K562 (cell line): Measurements from ENCODE around the gene HBG1. TPM values are rescaled to one million over a fixed set of nuclear protein-coding genes. Genes with fewer than 3 reads are reported as not detected.
A peak's percentile ranks its signal among the peaks of the same experiment; 100 is the strongest.

Source experiments
- ADNP ChIP-seq: fragments of 200-800 bp; sonication (Bioruptor generic); IDR thresholded peaks from 2 replicates; pipeline ENCODE4 v1.6.1; 2016; ENCODE audit warnings: missing genetic modification characterization, missing compliant biosample characterization
- ARNT ChIP-seq, 2 experiments: fragments of 450-650 bp; IDR thresholded peaks; 2 replicates each; pipeline ENCODE4 v1.6.1; 2016; ENCODE audit warnings: mild to moderate bottlenecking in 1 of 2
- ATF4 ChIP-seq: fragments of 450-650 bp; formaldehyde crosslinking; IDR thresholded peaks from 2 replicates; pipeline ENCODE4 v1.4.0; 2022; ENCODE audit warnings: mild to moderate bottlenecking, moderate library complexity
- BRCA1 ChIP-seq, 2 experiments: fragments of 450-650 bp in 1 of 2; sonication (generic) in 1 of 2; formaldehyde crosslinking in 1 of 2; IDR thresholded peaks; 2 replicates each; pipeline versions ENCODE4 v1.5.0 to v1.6.1; 2017 to 2020; ENCODE audit warnings: mild to moderate bottlenecking in 1 of 2, missing genetic modification reagents in 1 of 2
- BRF1 ChIP-seq: IDR thresholded peaks from 3 replicates; pipeline ENCODE4 v1.6.1; 2011; ENCODE audit warnings: borderline replicate concordance, mild to moderate bottlenecking; ENCODE audit not compliant: insufficient read length; ENCODE audit errors: extremely low read depth
- CREB5 ChIP-seq: fragments of 250-450 bp; sonication (Bioruptor Pico); IDR thresholded peaks from 2 replicates; pipeline ENCODE4 v1.5.0; 2020; ENCODE audit warnings: mild to moderate bottlenecking
- DLX4 ChIP-seq: fragments of 250-450 bp; sonication (Bioruptor Pico); IDR thresholded peaks from 2 replicates; pipeline ENCODE4 v1.6.1; 2021; ENCODE audit warnings: mild to moderate bottlenecking
- E2F4 ChIP-seq: sonication (generic); formaldehyde crosslinking; IDR thresholded peaks from 2 replicates; pipeline ENCODE4 v1.8.0; 2022; ENCODE audit warnings: mild to moderate bottlenecking, low read depth, missing genetic modification reagents
- E2F6 ChIP-seq, 2 experiments: IDR thresholded peaks; 2 replicates each; pipeline ENCODE4 v1.6.1; 2011; ENCODE audit warnings: borderline replicate concordance in 1 of 2, control low read depth in 1 of 2, low read depth in 1 of 2, low read length in 1 of 2, mild to moderate bottlenecking in 1 of 2, mixed read lengths in 1 of 2, moderate library complexity in 1 of 2; ENCODE audit not compliant: insufficient read depth in 1 of 2, insufficient read length in 1 of 2, poor library complexity in 1 of 2, severe bottlenecking in 1 of 2; ENCODE audit errors: extremely low read depth in 1 of 2
- HDAC2 ChIP-seq: fragments of 450-650 bp; IDR thresholded peaks from 2 replicates; pipeline ENCODE4 v1.6.1; 2016; ENCODE audit warnings: mild to moderate bottlenecking
- HNRNPLL ChIP-seq: fragments of 200-400 bp; formaldehyde crosslinking; IDR thresholded peaks from 2 replicates; pipeline ENCODE4 v1.6.1; 2017; ENCODE audit warnings: low read length, low read depth, mild to moderate bottlenecking; ENCODE audit not compliant: poor library complexity, severe bottlenecking
- KDM1A ChIP-seq, 2 experiments: fragments of 450-650 bp; IDR thresholded peaks; 2 replicates each; pipeline ENCODE4 v1.6.1; 2016; ENCODE audit warnings: mild to moderate bottlenecking in 2 of 2
- KLF13 ChIP-seq: fragments of 450-650 bp; IDR thresholded peaks from 2 replicates; pipeline ENCODE4 v1.6.1; 2016; ENCODE audit warnings: missing genetic modification characterization, low read depth, mild to moderate bottlenecking, missing compliant biosample characterization, moderate library complexity, borderline replicate concordance
- PML ChIP-seq: IDR thresholded peaks from 2 replicates; pipeline ENCODE4 v1.6.1; 2012; ENCODE audit warnings: low read length, inconsistent platforms
- RBM22 ChIP-seq: fragments of 200-400 bp; formaldehyde crosslinking; IDR thresholded peaks from 2 replicates; pipeline ENCODE4 v1.6.1; 2018; ENCODE audit warnings: low read length, low read depth; ENCODE audit not compliant: poor library complexity, severe bottlenecking
- SIN3A ChIP-seq, 2 experiments: fragments of 150-350 bp in 1 of 2; IDR thresholded peaks; 2 replicates each; pipeline ENCODE4 v1.6.1; 2011 to 2016; ENCODE audit warnings: borderline replicate concordance in 2 of 2, low read depth in 2 of 2, low read length in 2 of 2, mild to moderate bottlenecking in 2 of 2, moderate library complexity in 2 of 2; ENCODE audit not compliant: control insufficient read depth in 1 of 2
- SNRNP70 ChIP-seq: fragments of 200-400 bp; formaldehyde crosslinking; optimal IDR thresholded peaks from 2 replicates; pipeline ENCODE3; 2017; ENCODE audit warnings: low read depth, low read length
- TEAD2 ChIP-seq: fragments of 450-650 bp; IDR thresholded peaks from 2 replicates; pipeline ENCODE4 v1.6.1; 2016; ENCODE audit warnings: missing genetic modification characterization, control low read depth, missing compliant biosample characterization
- ZBTB34 ChIP-seq: fragments of 250-450 bp; sonication (Bioruptor Pico); IDR thresholded peaks from 2 replicates; pipeline ENCODE4 v1.8.0; 2021; ENCODE audit warnings: mild to moderate bottlenecking, moderate library complexity
- ZNF224 ChIP-seq: sonication (generic); formaldehyde crosslinking; IDR thresholded peaks from 2 replicates; pipeline ENCODE4 v1.8.0; 2022; ENCODE audit warnings: mild to moderate bottlenecking, missing genetic modification reagents
- ZNF408 ChIP-seq: fragments of 250-450 bp; sonication (Bioruptor Pico); IDR thresholded peaks from 2 replicates; pipeline ENCODE4 v1.4.0; 2020; ENCODE audit warnings: low read depth, mild to moderate bottlenecking, moderate library complexity
- polyA plus RNA-seq, 8 experiments: library from polyadenylated mRNA; depleted of rRNA in 4 of 8; stranded (reverse) in 5 of 8; unstranded in 3 of 8; fragments of >200 nt; fragmentation: Nextera tagmentation in 2 of 8; fragmentation: Illumina TruSeq in 1 of 8; extraction: Ambion mirVana in 2 of 8; extraction: Trizol in 1 of 8; gene quantifications; 2 replicates each; pipeline versions ENCODE4 v1.2.1 to v1.2.3, GENCODE V29; 2011 to 2014; ENCODE audit warnings: inconsistent platforms in 1 of 8, missing spikeins in 1 of 8
- total RNA-seq, 7 experiments: library from RNA; depleted of rRNA in 6 of 7; stranded (reverse); fragments of >200 nt in 6 of 7; fragmentation: Illumina TruSeq in 2 of 7; extraction: Trizol in 2 of 7; gene quantifications; 2 replicates each; pipeline versions ENCODE4 v1.2.1 to v1.2.3, GENCODE V29; 2011 to 2021; ENCODE audit warnings: low replicate concordance in 1 of 7

The HBG1 gene
- total and polyA plus RNA-seq, 9 of the 15 experiments (the other 6 are each of a cell fraction or from before 2014, with no cell fraction given), result 1,066 to 16,338 (median 4,898) TPM

- TF ChIP-seq TEAD2 (tag) (no peak), ZBTB34 (CRISPR knock-in tag) (no peak), RBM22 (no peak), KDM1A (IDR thresholded peaks at IDR 0.05) (peak in 1 of 2 experiments; percentile 15; a peak in 3 of 4 replicates), CREB5 (CRISPR knock-in tag) (no peak), E2F6 (IDR thresholded peaks at IDR 0.05; ENCODE audit: borderline replicate concordance in 1 of 2, extremely low read depth in 1 of 2, insufficient read depth in 1 of 2, insufficient read length in 1 of 2, low read depth in 1 of 2, low read length in 1 of 2, poor library complexity in 1 of 2, severe bottlenecking in 1 of 2) (no peak), BRCA1 (IDR thresholded peaks at IDR 0.05) (no peak), BRCA1 (CRISPR knock-in tag; IDR thresholded peaks at IDR 0.05) (no peak), SNRNP70 (no peak), KLF13 (tag) (no peak), DLX4 (CRISPR knock-in tag) (no peak), E2F4 (CRISPR knock-in tag) (no peak), PML (no peak), BRF1 (no peak), HDAC2 (peak; percentile 38; the same call in 1 of the 2 replicates), HNRNPLL (no peak), ZNF408 (CRISPR knock-in tag) (no peak), ARNT (IDR thresholded peaks at IDR 0.05) (peak in 1 of 2 experiments; percentile 34; a peak in 1 of 4 replicates), ZNF224 (CRISPR knock-in tag) (no peak), SIN3A (IDR thresholded peaks at IDR 0.05; ENCODE audit: borderline replicate concordance in 2 of 2, control insufficient read depth in 1 of 2, low read depth in 2 of 2, low read length in 2 of 2) (no peak), ATF4 (CRISPR knock-in tag) (no peak), ADNP (no peak)
Measured at GRCh38 chr11:5288906-5289550, 39.4 kb upstream of the HBG1 start (continued).
